H9 (cell line): Measurements from ENCODE around the gene INPP5A. TPM values are rescaled to one million over a fixed set of nuclear protein-coding genes. Genes with fewer than 3 reads are reported as not detected.

ENCODE experiments used
- DNase-seq: peaks from one replicate; pipeline ENCODE4 v3.0.0-alpha.2; 2017
- H2AFZ ChIP-seq: one replicate; pipeline ENCODE4 v1.6.1; 2013; ENCODE audit warnings: mild to moderate bottlenecking, low read length, control low read depth, moderate library complexity
- H2AK5ac ChIP-seq: 2 replicates; pipeline ENCODE4 v1.6.1; 2013; ENCODE audit warnings: low read length, control low read depth, mixed read lengths; ENCODE audit not compliant: insufficient read length
- H2BK120ac ChIP-seq: one replicate; pipeline ENCODE4 v1.6.1; 2013; ENCODE audit warnings: low read depth, mild to moderate bottlenecking, low read length, control low read depth, inconsistent platforms; ENCODE audit not compliant: poor library complexity, severe bottlenecking
- H2BK12ac ChIP-seq: 2 replicates; pipeline ENCODE4 v1.6.1; 2013; ENCODE audit warnings: low read length, control low read depth, mixed read lengths, low read depth; ENCODE audit not compliant: insufficient read length
- H2BK15ac ChIP-seq: 2 replicates; pipeline ENCODE4 v1.6.1; 2013; ENCODE audit warnings: low read depth, low read length, control low read depth
- H2BK20ac ChIP-seq: one replicate; pipeline ENCODE4 v1.6.1; 2013; ENCODE audit warnings: low read depth, mild to moderate bottlenecking, low read length, control low read depth, inconsistent platforms; ENCODE audit not compliant: poor library complexity, severe bottlenecking
- H2BK5ac ChIP-seq: 2 replicates; pipeline ENCODE4 v1.6.1; 2013; ENCODE audit warnings: low read length, control low read depth, mixed read lengths; ENCODE audit not compliant: insufficient read length
- H3K14ac ChIP-seq: 2 replicates; pipeline ENCODE4 v1.6.1; 2013; ENCODE audit warnings: low read length, control low read depth; ENCODE audit not compliant: insufficient read depth
- H3K18ac ChIP-seq: 2 replicates; pipeline ENCODE4 v1.6.1; 2013; ENCODE audit warnings: low read depth, mild to moderate bottlenecking, mixed read lengths, low read length, control low read depth; ENCODE audit not compliant: insufficient read length
- H3K23ac ChIP-seq: 2 replicates; pipeline ENCODE4 v1.6.1; 2013; ENCODE audit warnings: low read length, control low read depth, mixed read lengths, low read depth; ENCODE audit not compliant: insufficient read length
- H3K23me2 ChIP-seq: 2 replicates; pipeline ENCODE4 v1.6.1; 2013; ENCODE audit warnings: low read depth, mild to moderate bottlenecking, mixed read lengths, low read length, control low read depth; ENCODE audit not compliant: insufficient read length, poor library complexity, severe bottlenecking
- H3K27ac ChIP-seq: 2 replicates; pipeline ENCODE4 v1.5.1; 2013; ENCODE audit warnings: low read length, control low read depth, mixed read lengths, low read depth; ENCODE audit not compliant: insufficient read length
- H3K27me3 ChIP-seq: 2 replicates; pipeline ENCODE4 v1.6.1; 2013; ENCODE audit warnings: low read length, control low read depth, inconsistent platforms; ENCODE audit not compliant: insufficient read depth
- H3K4ac ChIP-seq: 2 replicates; pipeline ENCODE4 v1.6.1; 2013; ENCODE audit warnings: low read depth, mild to moderate bottlenecking, control low read depth, inconsistent platforms, low read length, moderate library complexity
- H3K4me1 ChIP-seq: 2 replicates; pipeline ENCODE4 v1.6.1; 2013; ENCODE audit warnings: low read length, control low read depth, inconsistent platforms; ENCODE audit not compliant: insufficient read depth
- H3K4me2 ChIP-seq: 2 replicates; pipeline ENCODE4 v1.6.1; 2013; ENCODE audit warnings: low read length, control low read depth, mixed read lengths; ENCODE audit not compliant: insufficient read length, insufficient read depth
- H3K56ac ChIP-seq: 2 replicates; pipeline ENCODE4 v1.6.1; 2013; ENCODE audit warnings: low read depth, mild to moderate bottlenecking, mixed read lengths, low read length, control low read depth; ENCODE audit not compliant: insufficient read length
- H3K79me1 ChIP-seq: 2 replicates; pipeline ENCODE4 v1.6.1; 2013; ENCODE audit warnings: low read depth, mild to moderate bottlenecking, moderate library complexity, low read length, control low read depth, inconsistent platforms; ENCODE audit not compliant: insufficient read depth, poor library complexity, severe bottlenecking
- H3K79me2 ChIP-seq: 2 replicates; pipeline ENCODE4 v1.6.1; 2013; ENCODE audit warnings: low read length, control low read depth, inconsistent platforms; ENCODE audit not compliant: insufficient read depth
- H3K9ac ChIP-seq: 2 replicates; pipeline ENCODE4 v1.6.1; 2013; ENCODE audit warnings: low read length, control low read depth, mixed read lengths; ENCODE audit not compliant: insufficient read length; ENCODE audit errors: extremely low read depth
- H3K9me3 ChIP-seq: one replicate; pipeline ENCODE4 v1.6.1; 2013; ENCODE audit warnings: low read depth, low read length, inconsistent platforms; ENCODE audit not compliant: control insufficient read depth
- H3T11ph ChIP-seq: one replicate; pipeline ENCODE4 v1.6.1; 2013; ENCODE audit warnings: mild to moderate bottlenecking, low read length, control low read depth, inconsistent platforms
- H4K20me1 ChIP-seq: one replicate; pipeline ENCODE4 v1.6.1; 2013; ENCODE audit not compliant: control insufficient read depth, insufficient read length, insufficient read depth
- H4K5ac ChIP-seq: 2 replicates; pipeline ENCODE4 v1.6.1; 2013; ENCODE audit warnings: low read depth, mild to moderate bottlenecking, mixed read lengths, low read length, control low read depth; ENCODE audit not compliant: insufficient read length
- H4K8ac ChIP-seq: replicated peaks from 2 replicates; pipeline ENCODE4 v1.6.1; 2013; ENCODE audit warnings: low read length, control low read depth, mixed read lengths, low read depth; ENCODE audit not compliant: insufficient read length
- H4K91ac ChIP-seq: 2 replicates; pipeline ENCODE4 v1.6.1; 2013; ENCODE audit warnings: low read depth, mild to moderate bottlenecking, moderate library complexity, mixed read lengths, low read length, control low read depth; ENCODE audit not compliant: insufficient read length
- H3K27ac Mint-ChIP-seq, 3 experiments: 2 replicates in 2 of 3; 3 replicates in 1 of 3; pipeline ENCODE4 v1.8.0; 2020 to 2021; ENCODE audit warnings: mixed read lengths in 3 of 3, mild to moderate bottlenecking in 1 of 3, moderate library complexity in 1 of 3
- H3K27me3 Mint-ChIP-seq: 2 replicates; pipeline ENCODE4 v1.8.0; 2021; ENCODE audit warnings: low read depth, mild to moderate bottlenecking, moderate library complexity, mixed read lengths
- H3K36me3 Mint-ChIP-seq, 3 experiments: 2 replicates in 2 of 3; 3 replicates in 1 of 3; pipeline ENCODE4 v1.8.0; 2020 to 2021; ENCODE audit warnings: low read depth in 3 of 3, mixed read lengths in 3 of 3; ENCODE audit not compliant: insufficient read depth in 1 of 3
- H3K4me1 Mint-ChIP-seq, 2 experiments: 2 replicates each; pipeline ENCODE4 v1.8.0; 2020; ENCODE audit warnings: mixed read lengths in 2 of 2
- H3K4me3 Mint-ChIP-seq, 2 experiments: 2 replicates in 1 of 2; 3 replicates in 1 of 2; pipeline ENCODE4 v1.8.0; 2020 to 2021; ENCODE audit warnings: mild to moderate bottlenecking in 2 of 2, mixed read lengths in 2 of 2, moderate library complexity in 1 of 2
- H3K9me3 Mint-ChIP-seq, 2 experiments: 2 replicates in 1 of 2; 3 replicates in 1 of 2; pipeline ENCODE4 v1.8.0; 2020; ENCODE audit warnings: mild to moderate bottlenecking in 2 of 2, mixed read lengths in 2 of 2, moderate library complexity in 1 of 2
- WGBS: extraction: QIAGEN DNeasy Blood & Tissue Kit; methylation state at CpG from one replicate; pipeline ENCODE4 v1.1.7; 2013; ENCODE audit warnings: missing lambda C conversion rate, low lambda C conversion rate, mixed read lengths; ENCODE audit not compliant: insufficient read length; ENCODE audit errors: extremely low coverage; 5-methylcytosine and 5-hydroxymethylcytosine counted together
- total RNA-seq: library from RNA; stranded (reverse); gene quantifications from 2 replicates; pipeline ENCODE4 v1.2.1, GENCODE V29; 2021
- TF ChIP-seq, protein P1 (sequence below): fragments of 200-600 bp; sonication (generic); conservative IDR thresholded peaks from 3 replicates; pipeline ENCODE4 v1.8.0; 2021; ENCODE audit warnings: antibody characterized with exemption, mild to moderate bottlenecking

The INPP5A gene
- total RNA-seq, 1 experiment from 2014 or later, result 17.7 TPM

DNA sequence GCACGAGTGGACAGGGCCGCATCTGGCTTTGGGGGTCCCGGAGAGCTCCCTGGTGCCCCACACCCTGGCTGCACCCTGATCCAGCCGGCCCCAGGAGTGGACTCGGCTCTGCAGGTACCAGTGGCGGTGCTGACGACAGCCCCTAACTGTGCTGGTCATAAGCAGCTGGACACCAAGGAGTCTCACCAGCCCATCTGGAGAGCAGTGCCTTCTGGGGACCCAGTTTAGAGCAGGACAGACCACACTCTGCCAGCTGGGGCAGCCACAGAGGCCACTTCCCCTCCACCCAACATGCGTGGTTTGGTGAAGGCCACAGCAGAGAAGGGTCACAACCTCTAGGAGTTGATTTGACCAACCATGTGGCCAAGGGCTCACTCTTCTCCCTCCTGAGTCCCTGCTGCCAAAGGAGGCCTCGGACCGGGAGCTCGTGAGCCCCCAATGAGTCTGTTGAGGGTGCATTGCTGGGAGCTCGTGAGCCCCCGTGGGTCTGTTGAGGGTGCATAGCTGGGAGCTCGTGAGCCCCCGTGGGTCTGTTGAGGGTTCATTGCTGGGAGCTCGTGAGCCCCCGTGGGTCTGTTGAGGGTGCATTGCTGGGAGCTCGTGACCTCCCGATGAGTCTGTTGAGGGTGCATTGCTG lies 16.0 kb upstream of the INPP5A start:
- H2AFZ ChIP-seq, result no peak overlapping the region
- H3K9me3 ChIP-seq, result no peaks in the 10 kb centered on the region
- H4K5ac ChIP-seq, result no peak overlapping the region
- H4K8ac ChIP-seq, result no peak overlapping the region
- H3T11ph ChIP-seq, result no peak overlapping the region
- no peaks in the 10 kb centered on the region for H4K20me1 ChIP-seq
- H4K91ac ChIP-seq, result no peak overlapping the region
- no peak overlapping the region for H2BK120ac ChIP-seq
- no peak overlapping the region for H3K23ac ChIP-seq
- H3K4me1 Mint-ChIP-seq, result peaks cover 21 to 23% of the 10 kb centered on the region in 2 experiments
- no peak overlapping the region for H3K4me2 ChIP-seq
- no peaks in the 10 kb centered on the region; the same call in 1 of the 2 replicates for H3K27me3 ChIP-seq
- no peak overlapping the region for H3K27ac ChIP-seq
- H2BK5ac ChIP-seq, result no peak overlapping the region
- no peak overlapping the region; the same call in 1 of the 2 replicates for H3K14ac ChIP-seq
- H2BK20ac ChIP-seq, result no peak overlapping the region
- TF ChIP-seq, protein P1, sequence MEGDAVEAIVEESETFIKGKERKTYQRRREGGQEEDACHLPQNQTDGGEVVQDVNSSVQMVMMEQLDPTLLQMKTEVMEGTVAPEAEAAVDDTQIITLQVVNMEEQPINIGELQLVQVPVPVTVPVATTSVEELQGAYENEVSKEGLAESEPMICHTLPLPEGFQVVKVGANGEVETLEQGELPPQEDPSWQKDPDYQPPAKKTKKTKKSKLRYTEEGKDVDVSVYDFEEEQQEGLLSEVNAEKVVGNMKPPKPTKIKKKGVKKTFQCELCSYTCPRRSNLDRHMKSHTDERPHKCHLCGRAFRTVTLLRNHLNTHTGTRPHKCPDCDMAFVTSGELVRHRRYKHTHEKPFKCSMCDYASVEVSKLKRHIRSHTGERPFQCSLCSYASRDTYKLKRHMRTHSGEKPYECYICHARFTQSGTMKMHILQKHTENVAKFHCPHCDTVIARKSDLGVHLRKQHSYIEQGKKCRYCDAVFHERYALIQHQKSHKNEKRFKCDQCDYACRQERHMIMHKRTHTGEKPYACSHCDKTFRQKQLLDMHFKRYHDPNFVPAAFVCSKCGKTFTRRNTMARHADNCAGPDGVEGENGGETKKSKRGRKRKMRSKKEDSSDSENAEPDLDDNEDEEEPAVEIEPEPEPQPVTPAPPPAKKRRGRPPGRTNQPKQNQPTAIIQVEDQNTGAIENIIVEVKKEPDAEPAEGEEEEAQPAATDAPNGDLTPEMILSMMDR, result no peak
- H3K9ac ChIP-seq, result no peak overlapping the region
- no peaks in the 10 kb centered on the region for H3K36me3 Mint-ChIP-seq
- H3K79me2 ChIP-seq, result no peaks in the 10 kb centered on the region
- H2BK12ac ChIP-seq, result no peak overlapping the region
- no peak overlapping the region for H3K4me3 Mint-ChIP-seq
- H3K9me3 Mint-ChIP-seq, result no peaks in the 10 kb centered on the region; a peak in 2 of 5 replicates
- peaks cover 70% of the 10 kb centered on the region for H3K27me3 Mint-ChIP-seq
- WGBS, result no CpG with 5 or more reads among the region's 19 CpGs
- no peak overlapping the region for H3K27ac Mint-ChIP-seq
- DNase-seq, result no peak
- H3K4ac ChIP-seq, result no peak overlapping the region
- no peak overlapping the region for H2BK15ac ChIP-seq
- H3K18ac ChIP-seq, result no peak overlapping the region
- no peaks in the 10 kb centered on the region for H3K4me1 ChIP-seq
- no peak overlapping the region for H2AK5ac ChIP-seq
- H3K23me2 ChIP-seq, result peaks cover 14% of the 10 kb centered on the region
- H3K56ac ChIP-seq, result no peak overlapping the region
- no peaks in the 10 kb centered on the region for H3K79me1 ChIP-seq
